GM21786 (cell line): ENCODE results near the gene XPO4.
"Not testable (repeated sequence)": the region's sequence is repeated elsewhere in the genome, so short reads cannot be mapped to it uniquely, and the experiment has no call there.

Experiments
- ATAC-seq: cut with Tn5 transposase; IDR thresholded peaks from one replicate; pipeline ENCODE4 v1.9.1; 2021; ENCODE audit not compliant: unreplicated experiment

The XPO4 gene

DNA sequence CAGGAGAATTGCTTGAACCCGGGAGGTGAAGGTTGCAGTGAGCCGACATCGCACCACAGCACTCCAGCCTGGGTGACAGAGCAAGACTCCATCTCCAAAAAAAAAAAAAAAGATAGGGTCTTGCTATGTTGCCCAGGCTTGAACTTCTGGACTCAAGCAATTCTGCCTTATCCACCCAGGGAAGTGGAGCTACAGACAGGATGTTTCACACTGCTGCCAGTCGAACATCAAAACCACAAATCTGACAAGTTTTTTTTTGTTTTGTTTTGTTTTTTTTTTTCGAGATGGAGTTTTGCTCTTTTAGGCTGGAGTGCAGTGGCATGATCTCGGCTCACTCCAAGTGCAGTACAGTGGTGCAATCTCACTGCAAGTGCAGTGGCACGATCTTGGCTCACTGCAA, 10.8 kb downstream of the XPO4 start:
- ATAC-seq: no peak

DNA sequence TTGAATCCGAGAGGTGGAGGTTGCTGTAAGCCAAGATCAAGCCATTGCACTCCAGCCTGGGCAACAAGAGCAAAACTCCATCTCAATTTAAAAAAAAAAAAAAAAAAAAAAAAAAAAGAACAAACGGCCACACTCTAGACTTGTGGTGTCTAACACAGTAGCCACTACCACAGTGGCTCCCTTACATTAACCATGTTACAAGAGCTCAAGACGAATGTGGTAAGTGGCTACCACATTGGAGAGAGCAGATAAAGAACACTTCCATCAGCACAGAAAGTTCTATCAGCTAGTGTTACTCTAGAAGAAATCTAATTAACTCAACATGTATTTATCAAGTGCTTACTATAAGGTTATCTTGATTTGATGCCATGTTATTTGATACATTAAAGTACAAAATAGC, 11.5 kb downstream of the XPO4 start:
- no peak for ATAC-seq

DNA sequence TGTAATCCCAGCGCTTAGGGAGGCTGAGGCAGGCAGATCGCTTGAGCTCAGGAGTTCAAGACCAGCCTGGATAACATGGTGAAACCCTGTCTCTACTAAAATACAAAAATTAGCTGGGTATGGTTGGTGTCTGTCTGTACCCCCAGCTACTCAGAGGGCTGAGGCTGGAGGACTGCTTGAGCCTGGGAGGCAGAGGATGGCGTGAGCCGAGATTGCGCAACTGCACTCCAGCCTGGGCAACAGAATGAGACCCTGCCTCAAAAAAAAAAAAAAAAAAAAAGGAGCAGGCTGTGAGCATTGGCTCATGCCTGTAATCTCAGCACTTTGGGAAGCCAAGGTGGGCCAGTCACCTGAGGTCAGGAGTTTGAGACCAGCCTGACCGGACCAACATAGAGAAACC, 12.0 kb downstream of the XPO4 start:
- ATAC-seq: not testable (repeated sequence)

DNA sequence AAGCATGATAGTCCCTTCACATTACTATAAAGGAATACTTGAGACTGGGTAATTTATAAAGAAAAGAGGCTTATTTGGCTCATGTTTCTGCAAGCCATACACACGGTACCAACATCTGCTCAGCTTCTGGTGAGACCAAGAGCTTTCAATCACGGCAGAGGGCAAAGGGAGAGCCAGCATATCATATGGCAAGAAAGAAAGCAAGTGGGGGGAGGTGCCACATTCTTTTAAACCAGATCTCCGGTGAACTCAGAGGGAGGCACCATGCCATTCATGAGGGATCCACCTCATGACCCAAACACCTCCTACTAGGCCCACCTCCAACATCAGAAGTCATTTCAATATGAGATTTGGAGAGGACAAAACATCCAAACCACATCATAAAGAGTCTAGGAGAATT, 20.3 kb downstream of the XPO4 start:
- ATAC-seq: no peak

DNA sequence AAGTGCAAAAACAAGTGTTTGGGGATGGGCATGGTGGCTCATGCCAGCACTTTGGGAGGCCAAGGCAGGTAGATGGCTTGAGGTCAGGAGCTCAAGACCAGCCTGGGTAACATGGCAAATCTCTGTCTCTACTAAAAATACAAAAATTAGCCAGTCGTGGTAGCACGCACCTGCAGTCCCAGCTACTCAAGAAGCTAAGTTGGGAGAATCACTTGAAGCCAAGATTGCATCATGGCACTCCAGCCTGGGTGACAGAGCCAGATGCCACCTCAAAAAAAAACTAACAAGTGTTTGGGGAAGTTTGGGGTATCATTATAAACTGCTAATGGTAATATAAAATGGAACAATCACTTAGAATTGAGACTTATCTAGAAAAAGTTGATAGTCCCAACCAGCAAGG, 24.6 kb downstream of the XPO4 start:
- no peak for ATAC-seq

DNA sequence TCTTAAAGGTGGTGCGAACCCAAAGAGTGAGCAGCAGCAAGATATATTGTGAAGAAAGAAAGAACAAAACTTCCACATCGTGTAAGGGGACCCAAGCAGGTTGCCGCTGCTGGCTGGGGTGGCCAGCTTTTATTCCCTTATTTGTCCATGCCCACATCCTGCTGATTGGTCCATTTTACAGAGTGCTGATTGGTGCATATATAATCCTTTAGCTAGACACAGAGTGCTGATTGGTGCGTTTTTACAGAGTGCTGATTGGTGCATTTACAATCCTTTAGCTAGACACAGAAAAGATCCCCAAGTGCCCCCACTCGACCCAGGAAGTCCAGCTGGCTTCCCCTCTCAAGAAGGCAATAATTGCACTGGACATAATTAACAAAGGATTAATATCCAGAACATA, 25.7 kb downstream of the XPO4 start:
- not testable (repeated sequence) for ATAC-seq

DNA sequence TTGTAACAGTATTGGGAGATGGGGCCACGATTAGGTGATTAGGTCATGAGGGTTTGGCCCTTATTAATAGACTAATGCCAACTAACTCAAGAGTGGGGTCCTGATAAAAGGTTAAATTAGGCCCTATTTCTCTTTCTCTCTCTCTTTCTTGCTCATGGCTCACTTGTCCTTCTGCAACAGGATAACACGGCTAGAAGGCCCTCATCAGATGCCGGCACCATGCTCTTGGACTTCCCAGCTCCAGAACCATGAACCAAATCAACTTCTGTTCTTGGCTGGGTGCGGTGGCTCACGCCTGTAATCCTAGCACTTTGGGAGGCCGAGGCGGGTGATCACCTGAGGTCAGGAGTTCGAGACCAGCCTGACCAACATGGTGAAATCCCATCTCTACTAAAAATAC, 28.1 kb downstream of the XPO4 start:
- not testable (repeated sequence) for ATAC-seq

DNA sequence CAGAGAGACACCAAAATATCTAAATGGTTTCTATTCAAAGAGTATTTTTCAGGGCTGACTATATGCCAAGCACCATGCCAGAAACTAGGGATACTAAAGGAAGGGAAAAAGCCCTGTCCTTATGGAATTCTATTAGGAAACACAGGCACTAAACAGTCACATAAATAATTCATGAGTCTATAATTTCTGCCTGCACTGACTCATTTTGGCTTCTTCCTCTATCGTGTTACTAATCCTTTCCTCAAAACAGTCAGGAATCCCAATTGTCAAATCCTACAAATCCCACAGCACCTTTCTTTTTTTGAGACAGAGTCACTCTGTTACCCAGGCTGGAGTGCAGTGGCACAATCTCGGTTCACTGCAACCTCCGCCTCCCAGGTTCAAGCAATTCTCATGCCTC, 29.2 kb downstream of the XPO4 start:
- ATAC-seq: no peak

DNA sequence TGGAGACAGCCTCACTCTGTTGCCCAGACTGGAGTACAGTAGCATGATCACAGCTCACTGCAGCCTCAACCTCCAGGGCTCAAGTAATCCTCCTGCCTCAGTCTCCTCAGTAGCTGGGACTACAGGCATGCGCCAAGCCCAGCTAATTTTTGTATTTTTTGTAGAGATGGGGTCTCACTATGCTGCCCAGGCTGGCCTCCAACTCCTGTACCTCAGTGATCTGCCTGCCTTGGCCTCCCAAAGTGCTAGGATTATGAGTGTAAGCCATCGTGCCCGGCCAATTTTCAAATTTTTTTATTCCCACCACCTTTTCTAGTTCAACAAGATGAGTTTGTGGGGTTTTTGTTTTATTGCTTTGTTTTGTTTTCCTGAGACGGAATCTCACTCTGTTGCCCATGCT, 31.7 kb downstream of the XPO4 start:
- ATAC-seq: no peak

DNA sequence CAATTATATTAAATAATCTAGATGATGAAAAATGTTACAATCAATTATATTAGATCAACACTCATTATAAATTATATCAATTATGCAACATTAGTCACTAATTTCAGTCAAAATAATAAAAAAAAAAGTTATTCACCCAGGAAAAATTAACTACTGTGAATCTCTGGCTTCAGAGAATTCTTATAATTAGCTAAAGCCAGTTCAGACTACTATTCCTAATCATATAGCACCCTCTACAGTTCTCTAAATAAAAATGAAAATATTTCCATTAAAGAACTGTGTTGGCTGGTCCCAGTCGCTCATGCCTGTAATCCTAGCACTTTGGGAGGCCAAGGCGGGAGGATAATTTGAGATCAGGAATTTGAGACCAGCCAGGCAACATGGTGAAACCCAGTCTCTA, 33.0 kb downstream of the XPO4 start:
- ATAC-seq: no peak

DNA sequence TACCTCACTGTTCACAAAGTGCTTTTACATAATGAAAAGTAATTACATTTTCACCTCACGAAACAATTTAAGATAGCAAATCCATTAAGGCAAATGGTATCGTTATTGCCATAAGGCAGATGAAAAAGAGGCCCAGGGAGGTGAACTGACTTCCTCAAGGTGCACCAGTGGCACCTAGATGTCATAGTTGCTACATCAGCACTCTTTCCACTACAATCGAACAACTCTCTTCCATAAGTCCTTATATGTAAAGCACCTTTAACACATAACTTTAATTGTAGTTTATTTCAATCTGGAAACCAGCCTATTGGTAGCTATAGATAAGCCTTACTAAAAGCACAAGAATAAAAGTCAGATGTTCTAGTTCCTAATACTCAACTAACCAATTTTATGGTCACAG, 35.1 kb downstream of the XPO4 start:
- no peak for ATAC-seq

DNA sequence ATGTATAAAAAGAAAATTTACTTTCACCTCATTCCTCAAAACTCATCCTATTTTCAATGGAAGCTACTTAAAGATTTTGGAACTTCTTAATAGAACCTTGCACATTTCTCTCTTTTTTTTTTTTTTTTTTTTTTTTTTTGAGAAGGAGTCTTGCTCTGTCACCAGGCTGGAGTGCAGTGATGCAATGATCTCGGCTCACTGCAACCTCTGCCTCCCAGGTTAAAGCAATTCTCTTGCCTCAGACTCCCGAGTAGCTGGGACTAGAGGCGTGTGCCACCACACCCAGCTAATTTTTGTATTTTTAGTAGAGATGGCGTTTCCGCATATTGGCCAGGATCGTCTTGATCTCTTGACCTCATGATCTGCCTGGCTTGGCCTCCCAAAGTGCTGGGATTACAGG, 40.9 kb downstream of the XPO4 start:
- ATAC-seq: not testable (repeated sequence)

DNA sequence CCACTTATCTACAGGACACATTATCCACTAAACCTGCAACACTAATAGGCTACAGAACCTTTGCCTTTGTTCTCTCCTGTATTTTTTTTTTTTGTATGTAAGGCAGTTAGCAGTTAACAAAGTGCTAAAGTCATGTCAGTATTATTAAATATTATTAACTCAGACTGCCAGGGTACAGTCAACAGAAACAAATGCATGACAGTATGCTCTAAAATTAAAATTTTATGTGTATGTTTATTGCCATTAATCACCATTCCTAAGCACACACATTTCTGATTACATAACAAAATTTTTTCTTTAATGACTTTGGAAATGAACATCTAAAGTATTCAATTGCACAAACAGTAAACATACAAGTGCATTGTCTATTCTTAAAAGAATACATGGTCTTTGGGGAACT, 41.7 kb downstream of the XPO4 start:
- no peak for ATAC-seq

DNA sequence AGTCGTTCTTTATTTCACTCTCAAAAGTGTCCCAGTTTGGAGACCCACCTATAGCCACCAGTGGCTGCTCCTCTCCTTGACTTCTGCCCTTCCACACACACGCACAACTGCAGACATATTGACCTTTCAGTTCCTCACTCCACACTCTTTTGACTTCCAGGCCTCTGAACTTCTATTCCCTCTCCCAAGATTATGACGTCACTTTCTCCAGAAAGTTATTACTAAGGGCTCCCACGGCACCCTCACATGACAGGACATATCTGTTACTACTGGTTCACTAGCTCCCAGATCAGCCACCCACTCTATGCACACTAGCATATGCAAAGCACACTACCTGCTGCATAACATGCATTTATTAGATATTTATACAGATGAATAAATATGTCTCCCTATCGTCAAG, 45.9 kb downstream of the XPO4 start:
- ATAC-seq: no peak

DNA sequence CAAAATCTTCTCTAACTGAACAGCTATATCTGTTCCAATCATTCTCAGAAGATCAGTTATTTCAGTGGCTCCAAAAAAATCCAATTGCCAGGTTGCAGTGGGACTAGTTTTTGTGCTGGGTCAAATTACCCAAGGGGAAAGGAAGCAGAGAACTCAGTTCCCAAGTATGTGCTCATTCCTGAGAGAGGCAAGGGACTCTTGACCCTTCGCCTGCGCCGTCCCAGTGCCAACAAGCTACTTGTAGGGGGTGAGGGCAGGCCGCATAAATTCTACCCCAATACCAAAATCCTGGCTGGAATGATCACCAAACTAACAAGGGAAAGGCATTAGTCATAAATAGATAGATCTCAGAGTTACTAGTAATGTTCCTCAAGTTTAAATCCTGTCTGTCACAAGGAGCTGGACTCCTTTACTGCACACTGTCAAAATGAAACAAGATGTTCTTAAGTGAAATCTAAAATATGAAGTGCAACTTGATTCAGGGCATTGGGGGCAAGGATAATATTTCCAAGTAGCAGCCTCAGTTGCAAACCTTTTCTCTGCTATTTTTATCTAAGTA, 50.6 kb downstream of the XPO4 start:
- ATAC-seq: no peak

DNA sequence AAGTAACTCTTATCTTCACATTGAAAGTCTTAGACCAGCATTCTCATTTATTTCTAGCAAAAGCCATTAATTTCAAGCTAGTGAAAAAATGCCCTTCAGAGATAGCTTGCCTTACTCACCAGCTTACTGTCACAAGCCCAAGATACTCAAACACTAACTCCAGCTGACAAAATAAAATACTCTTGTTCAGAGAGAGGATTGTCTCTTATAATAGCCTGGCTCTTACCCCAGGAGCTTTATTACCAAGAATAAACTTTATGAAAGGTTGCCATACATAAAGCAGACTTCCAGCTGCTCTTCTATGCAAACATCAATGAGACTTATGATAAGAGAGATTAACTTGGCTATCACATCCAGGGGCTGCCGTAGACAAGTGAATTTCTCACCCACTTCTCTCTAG, 53.6 kb downstream of the XPO4 start:
- no peak for ATAC-seq

DNA sequence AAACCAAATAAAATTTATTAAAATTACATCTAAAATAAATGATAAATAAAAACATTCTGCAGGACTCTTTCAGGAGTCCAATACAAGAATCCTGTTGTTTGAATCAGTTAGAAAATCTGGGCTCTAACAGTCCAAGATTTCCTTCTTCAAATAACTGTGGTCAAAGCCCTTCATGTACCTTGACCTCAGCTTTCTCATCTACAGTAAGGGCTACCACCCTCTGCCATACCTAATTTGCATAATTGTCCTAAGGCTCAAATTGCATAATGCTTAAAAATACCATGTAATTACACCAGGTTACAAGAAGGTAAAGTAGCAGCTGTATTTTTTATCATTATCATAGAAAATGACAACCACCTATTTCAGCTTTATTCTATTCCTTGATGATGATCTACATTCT, 54.3 kb downstream of the XPO4 start:
- ATAC-seq: no peak

DNA sequence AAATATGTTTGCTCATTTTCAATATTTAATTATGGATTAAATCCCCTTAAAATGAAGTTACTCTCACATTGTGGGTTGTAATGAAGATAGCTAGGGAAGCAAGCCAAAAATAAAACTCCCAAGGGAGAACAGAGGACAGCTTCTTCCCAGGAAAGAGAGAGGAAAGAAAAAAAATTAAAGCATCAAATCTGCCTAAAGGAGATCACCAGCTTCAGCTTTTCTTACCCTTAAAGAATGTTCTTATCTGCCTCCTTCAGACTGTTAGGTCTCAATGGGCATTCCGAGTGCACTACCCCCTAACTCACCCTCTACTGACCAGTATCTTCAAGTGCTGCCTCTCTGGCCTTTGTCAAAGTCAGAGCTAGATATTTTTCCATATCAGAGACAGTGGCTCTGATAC, 55.2 kb downstream of the XPO4 start:
- no peak for ATAC-seq

DNA sequence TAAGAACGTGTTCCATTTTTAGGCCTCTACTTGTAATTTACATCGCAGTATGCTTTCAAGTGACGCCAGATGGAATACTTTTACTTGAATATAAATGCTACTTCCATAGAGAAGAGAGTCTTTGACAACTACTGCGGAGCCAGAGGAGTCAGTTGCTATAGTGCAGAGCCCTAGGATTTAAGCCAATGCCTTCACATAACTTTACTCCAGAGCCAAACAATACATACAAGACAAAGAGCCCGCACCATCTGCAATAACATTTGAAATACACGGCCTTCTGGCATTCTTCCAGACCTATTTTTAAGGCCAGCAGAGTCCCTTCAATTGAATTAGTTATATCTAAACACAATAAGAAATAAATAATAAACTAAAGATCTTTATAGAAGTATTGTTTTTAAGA, 59.4 kb downstream of the XPO4 start:
- no peak for ATAC-seq

DNA sequence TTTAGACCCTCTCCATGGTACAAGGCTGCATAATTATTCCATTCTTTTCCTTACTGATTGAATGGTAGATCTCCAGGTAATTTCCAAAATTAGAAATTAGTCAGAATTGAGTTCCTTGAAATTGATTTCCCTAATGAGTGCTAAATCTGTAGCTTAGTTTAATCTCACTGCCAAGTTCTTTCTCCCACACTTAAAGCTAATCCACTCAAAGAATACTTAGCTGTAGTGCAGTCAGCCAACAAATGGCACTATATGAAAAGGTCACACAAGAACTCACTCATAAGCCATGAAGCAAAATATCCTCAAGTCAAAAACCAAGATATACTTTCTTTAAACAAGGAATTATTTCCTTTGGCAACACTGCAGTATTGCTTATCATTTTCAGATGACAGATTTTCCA, 62.0 kb downstream of the XPO4 start:
- ATAC-seq: no peak

DNA sequence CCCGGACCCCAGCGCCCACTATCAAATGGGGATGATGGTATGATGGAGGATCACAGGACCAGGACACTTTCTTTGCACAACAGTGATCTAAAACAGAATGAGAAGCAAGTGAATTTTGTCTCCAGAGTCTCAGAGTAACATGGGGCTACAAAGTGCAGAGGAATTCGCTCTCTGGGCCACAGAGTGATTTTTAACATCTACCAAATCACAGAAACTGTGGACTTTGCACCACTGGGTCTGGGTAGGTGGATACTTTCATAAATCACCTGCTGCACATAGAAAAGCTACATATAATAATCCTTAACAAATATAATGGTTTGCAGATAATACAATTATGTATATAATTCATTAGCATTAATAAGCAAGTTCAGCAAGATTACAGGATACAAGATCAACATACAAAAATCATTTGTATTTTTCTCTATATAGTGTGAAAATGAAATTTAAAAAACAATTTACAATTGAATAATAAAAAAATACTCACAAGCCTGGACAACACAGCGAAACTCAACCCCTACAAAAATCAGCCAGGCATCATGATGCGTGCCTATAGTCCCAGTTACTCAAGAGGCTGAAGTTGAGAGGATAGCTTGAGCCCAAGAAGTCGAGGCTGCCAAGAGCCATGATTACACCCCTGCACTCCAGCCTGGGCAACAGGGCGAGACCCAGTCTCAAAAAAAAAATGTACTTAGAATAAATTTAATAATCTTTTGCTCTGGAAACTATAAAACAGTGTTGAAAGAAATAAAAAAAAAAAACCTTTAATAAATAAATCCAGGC, 68.5 kb downstream of the XPO4 start:
- ATAC-seq: no peak

DNA sequence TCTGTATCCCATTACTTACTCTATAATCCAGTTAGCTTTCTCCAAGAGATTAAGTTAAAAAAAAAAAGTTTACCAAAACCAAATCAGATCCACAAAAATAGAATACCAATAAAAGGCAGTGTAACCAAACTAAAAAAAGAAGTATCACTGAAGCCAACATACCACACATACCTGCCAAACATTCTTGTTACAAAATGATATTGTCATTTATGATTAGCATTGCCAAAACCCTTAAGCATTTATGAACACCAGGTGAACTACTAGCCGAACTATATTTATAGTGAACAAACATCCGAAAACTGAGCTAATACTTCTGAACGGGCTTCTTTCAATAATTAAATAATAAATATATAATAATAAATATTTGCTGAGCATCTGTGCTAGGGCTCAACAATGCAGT, 69.7 kb downstream of the XPO4 start:
- ATAC-seq: no peak

DNA sequence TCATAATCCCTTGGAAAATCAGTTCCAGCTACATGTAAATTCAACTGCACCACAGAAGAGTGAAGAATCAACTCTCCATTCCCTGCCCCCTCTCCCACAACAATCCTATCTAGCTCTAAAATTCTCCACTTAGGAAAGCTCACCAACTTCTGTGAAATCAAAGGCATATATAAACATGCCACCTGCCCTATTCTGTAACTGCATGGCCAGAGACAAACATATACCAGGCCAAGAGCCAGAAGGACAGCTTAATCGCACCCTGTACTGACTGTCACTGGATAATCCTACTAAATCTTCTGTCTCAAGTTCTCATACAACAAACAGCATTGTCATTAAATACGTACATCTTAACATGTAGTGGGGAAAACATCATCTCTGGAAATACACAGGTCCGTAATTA, 70.6 kb downstream of the XPO4 start:
- ATAC-seq: no peak
